PC-9 (cell line): Measurements from ENCODE around the gene SMARCA2.

ENCODE experiments used
- CTCF ChIP-seq: fragments of 200-600 bp; sonication (generic); conservative IDR thresholded peaks from 2 replicates; pipeline ENCODE4 v1.6.1; 2017; ENCODE audit warnings: mixed run types, antibody characterized with exemption, mild to moderate bottlenecking, moderate library complexity
- EZH2 ChIP-seq: fragments of 200-600 bp; sonication (generic); IDR thresholded peaks from 2 replicates; pipeline ENCODE4 v1.8.0; 2017; ENCODE audit warnings: antibody characterized with exemption, low read depth

GRCh38 chr9:2026220-2026997, 11.3 kb downstream of the SMARCA2 start:
- TF ChIP-seq EZH2, result no peak
- TF ChIP-seq CTCF, result no peak
